HG02798 (cell line): ENCODE results near the gene CNTN4.
"Not testable (repeated sequence)": the region's sequence is repeated elsewhere in the genome, so short reads cannot be mapped to it uniquely, and the experiment has no call there.

Experiments used
- ATAC-seq: cut with Tn5 transposase; IDR thresholded peaks from one replicate; pipeline ENCODE4 v1.9.1; 2021; ENCODE audit warnings: mild to moderate bottlenecking; ENCODE audit not compliant: unreplicated experiment, poor library complexity

Gene CNTN4

GRCh38 chr3:2765002-2765579 is 666.4 kb downstream of the CNTN4 start:
- no peak for ATAC-seq

DNA sequence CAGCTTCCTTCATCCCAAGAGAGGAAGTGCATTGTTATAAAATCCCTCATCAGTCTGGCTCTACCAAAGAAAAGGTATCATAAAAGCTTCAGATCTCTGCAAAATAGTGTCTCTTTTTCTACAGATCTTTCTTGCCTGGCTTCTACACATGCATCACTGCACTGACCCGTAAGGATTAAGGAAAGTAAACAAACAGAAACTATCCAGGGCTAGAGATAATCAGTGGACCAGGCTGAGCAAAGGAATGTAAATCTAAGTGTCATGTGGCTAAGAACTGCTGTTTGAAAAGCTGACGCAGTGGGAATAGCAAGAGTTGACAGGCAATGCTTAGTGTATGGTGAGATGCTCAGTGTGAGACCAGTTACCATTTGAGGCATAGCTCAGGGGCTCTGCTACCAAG is 671.8 kb downstream of the CNTN4 start:
- ATAC-seq = no peak

DNA sequence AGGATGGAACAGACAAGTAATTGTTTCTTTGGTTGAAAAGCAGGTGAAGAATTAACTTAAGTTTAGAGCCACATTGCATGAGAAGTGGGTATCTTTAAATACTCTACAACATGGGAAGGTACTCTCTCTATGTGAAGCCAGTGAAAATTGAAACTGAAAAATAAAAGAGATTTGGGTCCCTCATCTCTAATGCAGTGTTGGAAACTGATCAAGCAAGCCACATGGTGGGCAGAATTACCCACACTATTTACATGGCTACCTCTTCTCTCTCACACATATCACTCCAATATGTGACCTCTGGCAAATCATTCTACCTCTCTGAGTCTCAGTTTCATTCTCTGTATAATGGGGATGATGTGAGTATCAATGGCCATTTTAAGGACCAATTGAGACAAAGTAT is 672.5 kb downstream of the CNTN4 start:
- no peak for ATAC-seq

DNA sequence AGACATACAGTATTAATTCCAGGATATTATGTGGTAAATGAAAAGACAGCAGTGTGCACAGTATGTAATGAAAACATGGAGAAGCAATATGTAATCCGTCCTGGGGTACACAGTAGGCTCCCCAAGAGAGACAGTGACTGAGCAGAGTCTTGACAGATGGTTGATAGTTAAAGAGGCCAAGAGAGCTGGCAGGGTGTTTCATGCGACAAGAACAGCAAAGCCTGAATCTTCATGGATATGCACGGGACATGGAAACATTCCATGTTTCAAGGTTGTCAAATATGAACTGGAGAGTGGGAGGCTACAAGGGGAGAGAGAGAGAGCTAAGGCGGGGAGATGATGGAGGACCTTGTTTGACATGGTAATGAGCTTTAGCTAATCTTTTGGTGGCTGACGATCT is 673.1 kb downstream of the CNTN4 start:
- no peak for ATAC-seq

DNA sequence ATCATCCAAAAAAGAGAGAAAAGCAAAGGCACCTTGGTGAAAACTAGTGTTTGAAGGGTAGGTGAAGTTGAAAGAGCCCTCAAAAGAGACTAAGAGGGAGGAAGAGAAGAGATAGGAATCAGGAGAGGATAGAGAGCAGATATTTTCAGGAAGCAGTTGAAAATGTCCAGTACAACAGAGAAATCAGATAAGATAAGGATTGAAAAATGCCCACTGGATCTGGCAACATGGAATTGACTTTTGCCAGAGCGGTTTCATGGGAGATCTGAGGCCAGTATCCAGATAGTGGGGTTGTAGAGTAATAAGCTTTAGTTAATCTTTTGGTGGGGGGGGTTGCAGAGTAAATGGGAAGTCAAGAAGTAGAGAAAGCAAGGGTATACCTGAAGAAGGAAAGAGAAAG is 674.1 kb downstream of the CNTN4 start:
- ATAC-seq = no peak

DNA sequence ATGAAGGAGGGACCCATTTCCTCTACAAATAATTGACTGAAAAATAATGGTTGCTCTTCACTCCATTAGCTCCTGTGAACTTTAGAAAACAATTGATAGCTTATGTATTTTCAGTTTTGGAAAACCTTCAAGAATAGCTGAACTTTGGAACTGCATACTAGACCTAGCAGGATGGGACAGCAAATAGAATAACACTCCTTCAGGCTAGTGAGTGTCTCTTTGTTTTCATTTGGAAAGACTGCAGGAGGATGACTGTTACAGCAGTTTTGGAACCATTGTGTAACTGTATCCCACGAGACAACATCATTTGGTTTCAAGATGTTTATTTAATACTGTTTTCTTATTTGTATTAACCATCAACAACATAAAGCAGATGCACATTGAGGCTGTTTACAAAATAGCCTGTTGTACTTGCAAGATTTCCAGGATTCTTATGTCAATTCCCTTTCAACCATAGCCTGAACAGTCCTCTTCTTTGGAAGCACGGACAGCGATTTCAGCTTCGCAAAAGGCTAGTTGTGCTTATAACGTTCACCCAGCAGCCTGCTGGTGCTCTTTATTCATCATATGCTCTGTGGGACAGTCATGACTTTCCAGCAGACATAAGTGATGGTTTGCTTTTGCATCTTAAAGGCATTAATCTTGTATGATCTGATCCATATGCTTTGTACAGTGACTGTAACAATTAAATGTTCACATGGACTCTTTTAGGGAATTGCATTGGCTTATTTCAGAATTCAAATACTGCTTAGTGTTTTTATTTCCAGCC is 676.0 kb downstream of the CNTN4 start:
- ATAC-seq = no peak

DNA sequence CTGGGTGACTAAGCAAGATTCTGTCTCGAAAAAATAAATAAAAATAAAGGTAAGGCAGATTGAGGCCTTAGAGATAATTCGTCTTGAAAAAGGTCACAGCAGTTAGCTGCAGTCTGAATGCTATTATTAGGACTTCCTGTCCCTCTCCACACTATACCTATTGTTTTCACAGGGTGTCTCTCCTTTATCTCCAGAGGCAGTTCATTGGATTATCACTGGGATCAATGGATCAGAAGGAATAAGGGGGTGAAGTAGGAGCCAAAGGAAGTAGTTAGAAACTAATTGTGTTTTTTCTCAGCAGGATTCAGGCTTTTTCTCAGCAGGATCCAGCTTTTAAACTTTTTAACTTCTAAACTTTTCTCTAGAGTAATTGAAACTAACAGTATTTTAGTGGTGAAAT is 684.6 kb downstream of the CNTN4 start:
- no peak for ATAC-seq

DNA sequence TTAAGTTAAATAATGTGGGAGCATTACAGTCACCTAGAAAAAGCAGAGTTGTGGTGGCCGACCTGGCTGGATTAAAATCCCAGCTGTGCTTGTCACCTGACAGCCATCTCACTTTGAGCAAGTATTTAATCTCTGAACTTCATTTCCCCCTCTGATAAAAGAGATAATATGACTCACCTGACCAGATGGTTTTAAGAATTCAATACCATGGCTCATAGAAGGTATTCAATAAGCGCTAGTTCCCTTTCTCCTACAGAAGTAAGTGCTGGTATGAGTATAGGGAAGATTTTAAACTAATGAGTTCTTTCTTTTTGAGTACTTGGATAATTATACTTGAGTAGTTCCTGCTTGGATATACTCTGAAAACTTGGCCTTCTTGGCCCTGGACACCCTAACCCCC is 686.0 kb downstream of the CNTN4 start:
- no peak for ATAC-seq

- no peak for ATAC-seq
These were observed 691.7 kb downstream of the CNTN4 start for GRCh38 chr3:2790266-2790815.

DNA sequence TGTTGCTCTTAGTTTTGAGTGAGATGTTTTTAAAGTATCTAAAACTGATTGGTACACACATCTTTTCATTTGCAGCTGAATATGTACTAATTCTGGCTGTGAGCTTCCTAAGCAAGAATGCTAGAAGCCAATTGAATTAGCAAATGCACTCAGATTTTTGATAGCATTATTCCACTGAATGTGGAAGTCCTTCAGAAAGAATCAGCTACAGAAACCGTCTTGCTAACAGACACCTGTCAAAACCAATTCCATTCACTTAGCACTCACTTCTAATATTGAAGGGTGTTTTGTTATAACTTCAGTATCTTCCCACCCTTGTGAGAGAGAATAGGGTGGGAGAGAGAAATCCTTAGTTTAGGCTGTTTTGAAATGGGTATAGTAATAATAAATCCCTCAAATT is 693.8 kb downstream of the CNTN4 start:
- no peak for ATAC-seq

GRCh38 chr3:2793987-2794386 is 695.3 kb downstream of the CNTN4 start:
- ATAC-seq = no peak

GRCh38 chr3:2802429-2802828 is 703.8 kb downstream of the CNTN4 start:
- no peak for ATAC-seq

DNA sequence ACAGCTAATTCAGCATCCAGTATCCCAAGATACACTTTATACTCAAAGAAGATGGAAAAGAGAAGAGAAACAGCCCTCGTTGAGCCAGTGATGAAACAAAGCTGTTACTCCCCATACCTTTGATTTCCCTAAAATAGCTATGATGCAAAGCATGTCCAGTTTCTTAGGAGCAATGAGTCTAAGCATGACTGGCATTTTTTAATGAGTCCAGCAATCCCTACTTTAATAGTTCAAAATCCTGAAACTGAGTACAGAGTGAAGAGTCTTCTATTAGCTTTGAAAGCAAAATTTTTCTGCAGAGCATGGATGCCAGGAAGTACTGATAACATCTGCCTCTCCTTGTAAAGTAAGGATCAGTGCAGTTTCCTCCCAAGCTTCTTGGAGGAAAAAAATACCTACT is 708.8 kb downstream of the CNTN4 start:
- ATAC-seq = no peak

GRCh38 chr3:2810723-2811122 is 712.1 kb downstream of the CNTN4 start:
- ATAC-seq = no peak

DNA sequence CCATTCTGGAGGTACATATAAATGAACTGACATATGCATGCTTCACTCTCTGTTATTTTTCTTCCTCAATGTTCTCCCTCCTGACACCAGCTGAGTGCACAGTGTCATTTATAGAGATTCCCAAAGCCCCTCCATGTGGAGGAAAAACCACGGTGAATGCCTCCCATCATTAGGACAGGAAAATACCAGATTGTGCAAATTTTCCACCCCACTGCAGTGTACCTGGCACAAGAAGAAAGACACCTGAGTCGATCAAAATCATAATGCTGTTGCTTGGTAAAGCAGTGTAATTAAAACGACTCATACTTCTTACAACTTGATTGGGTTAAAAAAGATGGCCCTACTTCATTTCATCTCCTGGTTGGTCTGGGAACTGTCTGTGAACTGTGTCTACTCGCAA is 720.9 kb downstream of the CNTN4 start:
- no peak for ATAC-seq

- not testable (repeated sequence) for ATAC-seq
These were observed 722.3 kb downstream of the CNTN4 start for GRCh38 chr3:2820982-2821381.

DNA sequence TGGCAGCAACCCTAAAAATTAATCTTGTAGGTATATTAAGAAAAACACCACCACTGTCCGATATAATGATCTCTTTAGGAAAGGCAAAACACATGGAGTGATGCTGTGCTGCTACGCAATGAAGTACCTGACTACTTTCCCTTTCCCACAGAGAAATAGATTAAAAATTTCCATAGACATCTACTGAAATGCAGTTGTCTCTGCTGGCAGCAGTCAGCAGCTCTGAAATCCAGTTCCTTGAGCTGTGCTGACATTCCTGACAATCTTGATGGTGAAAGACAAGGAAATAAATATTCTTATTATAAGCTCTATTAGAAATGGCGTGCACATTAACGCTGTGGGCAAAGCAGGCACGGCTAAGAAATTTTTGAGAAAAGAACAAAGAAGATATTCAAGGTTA is 723.9 kb downstream of the CNTN4 start:
- no peak for ATAC-seq

DNA sequence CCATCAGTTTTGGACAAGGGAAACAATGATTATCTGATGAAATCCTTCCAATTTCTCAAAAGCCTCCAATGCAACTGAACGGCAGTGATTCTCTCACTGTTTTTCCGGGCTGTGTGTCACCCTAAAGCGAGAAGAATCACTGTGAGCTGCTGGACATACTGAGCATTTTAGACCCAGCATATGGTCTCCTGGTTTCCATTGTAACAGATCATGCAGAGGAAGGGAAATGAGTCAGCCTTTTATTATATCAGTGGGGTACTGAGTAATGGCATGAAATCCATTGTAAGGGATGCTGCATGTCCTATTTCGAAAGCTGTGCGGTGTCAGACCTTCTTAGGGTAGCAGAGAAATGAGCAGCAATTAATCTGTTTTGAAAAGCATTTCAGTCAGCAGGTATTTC is 724.4 kb downstream of the CNTN4 start:
- ATAC-seq = no peak

DNA sequence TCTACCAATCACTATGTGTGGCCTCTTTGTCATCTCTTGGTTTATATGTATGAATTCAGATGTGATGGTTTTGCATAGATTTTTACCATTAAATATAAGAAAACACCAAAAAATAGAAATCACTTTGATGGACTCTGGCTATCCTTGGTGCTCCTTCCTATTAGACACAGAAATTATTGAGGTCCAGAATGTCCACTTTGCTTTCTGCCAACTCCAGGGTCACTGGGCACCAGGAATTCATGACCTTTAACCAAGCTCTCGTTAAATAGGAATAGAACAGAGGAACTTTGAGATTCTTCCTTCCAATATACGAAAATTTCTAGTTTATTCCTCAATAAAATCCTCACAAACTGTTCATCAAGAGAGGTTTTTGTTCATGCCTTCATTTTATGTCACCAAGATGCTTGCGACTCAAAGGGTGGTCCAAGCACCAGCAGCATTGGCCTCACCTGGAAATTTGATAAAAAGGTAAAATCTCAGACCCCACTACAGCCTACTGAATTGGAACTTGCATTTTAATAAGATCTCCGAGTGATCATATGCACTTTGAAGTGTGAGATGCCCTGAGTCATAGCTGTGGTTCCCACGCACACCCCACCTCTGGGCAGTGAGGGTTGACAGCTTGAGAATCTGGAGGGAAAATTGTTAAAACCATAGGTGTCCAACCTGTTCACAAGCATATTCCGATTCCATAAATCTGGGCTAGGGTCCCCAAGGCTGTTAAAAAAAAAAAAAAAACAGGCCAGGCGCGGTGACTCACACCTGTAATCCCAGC is 725.0 kb downstream of the CNTN4 start:
- no peak for ATAC-seq

- ATAC-seq = no peak
These were observed 727.4 kb downstream of the CNTN4 start for GRCh38 chr3:2826036-2826435.

GRCh38 chr3:2826453-2826852 is 727.8 kb downstream of the CNTN4 start:
- peak; percentile 70 for ATAC-seq
